Trophoblast cell (in vitro differentiated cells and primary cell): ENCODE data around the gene TOX2.

Source experiments
- DNase-seq, 2 donors: peaks; one replicate each; pipeline ENCODE4 v3.0.0-alpha.2; 2016
- H2AFZ ChIP-seq: 2 replicates; pipeline ENCODE4 v1.6.1; 2013; ENCODE audit warnings: low read length, moderate library complexity, mild to moderate bottlenecking; ENCODE audit not compliant: insufficient read depth, poor library complexity
- H2AK5ac ChIP-seq: 2 replicates; pipeline ENCODE4 v1.6.1; 2013; ENCODE audit warnings: mild to moderate bottlenecking, low read length
- H2BK120ac ChIP-seq: 2 replicates; pipeline ENCODE4 v1.6.1; 2013; ENCODE audit warnings: low read length, mild to moderate bottlenecking, moderate library complexity; ENCODE audit not compliant: insufficient read depth, poor library complexity
- H2BK12ac ChIP-seq: 2 replicates; pipeline ENCODE4 v1.6.1; 2013; ENCODE audit warnings: mild to moderate bottlenecking, low read length, moderate library complexity
- H2BK5ac ChIP-seq: 2 replicates; pipeline ENCODE4 v1.6.1; 2013; ENCODE audit warnings: low read length, low read depth, moderate library complexity, mild to moderate bottlenecking; ENCODE audit not compliant: poor library complexity
- H3K14ac ChIP-seq: 2 replicates; pipeline ENCODE4 v1.6.1; 2013; ENCODE audit warnings: mild to moderate bottlenecking, low read length
- H3K18ac ChIP-seq: 2 replicates; pipeline ENCODE4 v1.6.1; 2013; ENCODE audit warnings: mild to moderate bottlenecking, low read length
- H3K23ac ChIP-seq: 2 replicates; pipeline ENCODE4 v1.6.1; 2013; ENCODE audit warnings: low read length
- H3K27ac ChIP-seq: 2 replicates; pipeline ENCODE4 v1.5.1; 2013; ENCODE audit warnings: low read depth, mild to moderate bottlenecking, inconsistent platforms, low read length, moderate library complexity
- H3K27me3 ChIP-seq: 2 replicates; pipeline ENCODE4 v1.6.1; 2013; ENCODE audit warnings: inconsistent platforms, mild to moderate bottlenecking, low read length, moderate library complexity; ENCODE audit not compliant: insufficient read depth
- H3K36me3 ChIP-seq, 2 experiments: 1 replicate in 1 of 2; 2 replicates in 1 of 2; pipeline ENCODE4 v1.6.1; 2013; ENCODE audit warnings: low read length in 2 of 2, mild to moderate bottlenecking in 2 of 2, moderate library complexity in 1 of 2; ENCODE audit not compliant: insufficient read depth in 2 of 2, control insufficient read depth in 1 of 2
- H3K4ac ChIP-seq: 2 replicates; pipeline ENCODE4 v1.6.1; 2013; ENCODE audit warnings: low read depth, mild to moderate bottlenecking, low read length, moderate library complexity
- H3K4me1 ChIP-seq, 2 experiments: 1 replicate in 1 of 2; 2 replicates in 1 of 2; pipeline ENCODE4 v1.6.1; 2013; ENCODE audit warnings: low read length in 2 of 2, mild to moderate bottlenecking in 2 of 2, moderate library complexity in 1 of 2; ENCODE audit not compliant: insufficient read depth in 2 of 2, control insufficient read depth in 1 of 2
- H3K4me2 ChIP-seq: 2 replicates; pipeline ENCODE4 v1.6.1; 2013; ENCODE audit warnings: inconsistent platforms, mild to moderate bottlenecking, low read length, moderate library complexity
- H3K4me3 ChIP-seq: 2 replicates; pipeline ENCODE4 v1.5.1; 2013; ENCODE audit warnings: mild to moderate bottlenecking, low read depth, low read length, inconsistent platforms
- H3K79me1 ChIP-seq: one replicate; pipeline ENCODE4 v1.6.1; 2013; ENCODE audit warnings: low read length
- H3K79me2 ChIP-seq: 2 replicates; pipeline ENCODE4 v1.6.1; 2013; ENCODE audit warnings: low read length, mild to moderate bottlenecking; ENCODE audit not compliant: control insufficient read depth, insufficient read depth, poor library complexity
- H3K9ac ChIP-seq: 2 replicates; pipeline ENCODE4 v1.6.1; 2013; ENCODE audit warnings: mild to moderate bottlenecking, low read length
- H3K9me3 ChIP-seq: 2 replicates; pipeline ENCODE4 v1.6.1; 2013; ENCODE audit warnings: low read depth, mild to moderate bottlenecking, control low read depth, inconsistent platforms, low read length; ENCODE audit not compliant: insufficient read depth
- H4K12ac ChIP-seq: 2 replicates; pipeline ENCODE4 v1.6.1; 2013; ENCODE audit warnings: low read depth, mild to moderate bottlenecking, low read length, moderate library complexity
- H4K8ac ChIP-seq: 2 replicates; pipeline ENCODE4 v1.6.1; 2013; ENCODE audit warnings: low read depth, mild to moderate bottlenecking, low read length, moderate library complexity
- H4K91ac ChIP-seq: one replicate; pipeline ENCODE4 v1.6.1; 2013; ENCODE audit warnings: low read depth, mild to moderate bottlenecking, low read length, moderate library complexity
- WGBS: extraction: QIAGEN DNeasy Blood & Tissue Kit; methylation state at CpG from one replicate; pipeline ENCODE4 v1.1.7; 2013; ENCODE audit warnings: missing lambda C conversion rate; ENCODE audit not compliant: insufficient read length, insufficient coverage; ENCODE audit errors: extremely low coverage; 5-methylcytosine and 5-hydroxymethylcytosine counted together

TOX2 gene

GRCh38 chr20:44106615-44107014 lies 192.0 kb downstream of the TOX2 start:
- no peak for DNase-seq
- Histone ChIP-seq H3K23ac (no peak overlapping the region), H3K4me2 (no peak overlapping the region), H4K8ac (no peak overlapping the region), H3K79me2 (no peaks in the 10 kb centered on the region), H2BK120ac (no peak overlapping the region), H2AFZ (no peak overlapping the region), H4K91ac (no peak overlapping the region), H3K36me3 (peaks cover 2 to 13% of the 10 kb centered on the region in 2 experiments), H3K27me3 (no peaks in the 10 kb centered on the region), H3K9me3 (peaks cover 2% of the 10 kb centered on the region), H3K4me3 (no peak overlapping the region), H3K9ac (no peak overlapping the region), H3K27ac (no peak overlapping the region), H3K14ac (no peak overlapping the region), H3K4me1 (no peaks in the 10 kb centered on the region), H2AK5ac (no peak overlapping the region), H3K79me1 (no peaks in the 10 kb centered on the region), H2BK5ac (no peak overlapping the region), H3K18ac (no peak overlapping the region), H4K12ac (no peak overlapping the region), H2BK12ac (no peak overlapping the region), H3K4ac (no peak overlapping the region)
- no CpG with 5 or more reads among the region's 5 CpGs for WGBS

GRCh38 chr20:44109951-44110361 lies 195.3 kb downstream of the TOX2 start:
- H3K27me3 ChIP-seq = no peaks in the 10 kb centered on the region
- no peak overlapping the region for H4K12ac ChIP-seq
- no peak overlapping the region for H3K27ac ChIP-seq
- no peak overlapping the region for H4K8ac ChIP-seq
- H3K4me3 ChIP-seq = no peak overlapping the region
- H3K36me3 ChIP-seq = peaks cover 30 to 43% of the 10 kb centered on the region in 2 experiments
- no peak overlapping the region for H3K18ac ChIP-seq
- H3K9ac ChIP-seq = no peak overlapping the region
- H3K4ac ChIP-seq = no peak overlapping the region
- no peak overlapping the region for H2AFZ ChIP-seq
- H3K14ac ChIP-seq = no peak overlapping the region
- no peak overlapping the region for H2AK5ac ChIP-seq
- H2BK120ac ChIP-seq = no peak overlapping the region
- H3K9me3 ChIP-seq = peaks cover 2% of the 10 kb centered on the region
- H3K79me1 ChIP-seq = no peaks in the 10 kb centered on the region
- no peaks in the 10 kb centered on the region for H3K79me2 ChIP-seq
- DNase-seq = no peak
- no CpG with 5 or more reads among the region's 5 CpGs for WGBS
- H3K4me2 ChIP-seq = no peak overlapping the region
- H3K4me1 ChIP-seq = no peaks in the 10 kb centered on the region
- H2BK5ac ChIP-seq = no peak overlapping the region
- no peak overlapping the region for H2BK12ac ChIP-seq
- no peak overlapping the region for H4K91ac ChIP-seq
- no peak overlapping the region for H3K23ac ChIP-seq

- no peak overlapping the region for H3K4me3 ChIP-seq
- WGBS = no CpG with 5 or more reads among the region's 9 CpGs
- H3K36me3 ChIP-seq = peaks cover 40 to 53% of the 10 kb centered on the region in 2 experiments
- H3K18ac ChIP-seq = no peak overlapping the region
- no peak overlapping the region for H3K9ac ChIP-seq
- no peak overlapping the region for H3K14ac ChIP-seq
- H4K12ac ChIP-seq = no peak overlapping the region
- no peaks in the 10 kb centered on the region for H3K27me3 ChIP-seq
- no peak overlapping the region for H3K4ac ChIP-seq
- H3K79me2 ChIP-seq = no peaks in the 10 kb centered on the region
- no peak overlapping the region for H4K8ac ChIP-seq
- no peak overlapping the region for H3K4me2 ChIP-seq
- H3K4me1 ChIP-seq = no peaks in the 10 kb centered on the region
- no peak overlapping the region for H2AFZ ChIP-seq
- no peak overlapping the region for H3K23ac ChIP-seq
- H3K9me3 ChIP-seq = peaks cover 2% of the 10 kb centered on the region
- no peak overlapping the region for H2BK120ac ChIP-seq
- no peaks in the 10 kb centered on the region for H3K79me1 ChIP-seq
- no peak overlapping the region for H2BK12ac ChIP-seq
- no peak overlapping the region for H2BK5ac ChIP-seq
- H3K27ac ChIP-seq = no peak overlapping the region
- no peak for DNase-seq
- H2AK5ac ChIP-seq = no peak overlapping the region
- H4K91ac ChIP-seq = no peak overlapping the region
These were observed 196.3 kb downstream of the TOX2 start for GRCh38 chr20:44110816-44111568.

- Histone ChIP-seq H2BK12ac (no peak overlapping the region), H2AK5ac (no peak overlapping the region), H3K36me3 (peaks cover 42 to 57% of the 10 kb centered on the region in 2 experiments), H4K8ac (no peak overlapping the region), H3K79me2 (no peaks in the 10 kb centered on the region), H2BK120ac (no peak overlapping the region), H3K4me3 (no peak overlapping the region), H3K9me3 (peaks cover 2% of the 10 kb centered on the region), H3K9ac (no peak overlapping the region), H3K27ac (no peak overlapping the region), H4K12ac (no peak overlapping the region), H2AFZ (no peak overlapping the region), H3K79me1 (no peaks in the 10 kb centered on the region), H3K4me1 (no peaks in the 10 kb centered on the region), H3K27me3 (no peaks in the 10 kb centered on the region), H3K4ac (no peak overlapping the region), H3K14ac (no peak overlapping the region), H3K18ac (no peak overlapping the region), H2BK5ac (no peak overlapping the region), H4K91ac (no peak overlapping the region), H3K4me2 (no peak overlapping the region), H3K23ac (no peak overlapping the region)
- WGBS = no CpG with 5 or more reads among the region's 6 CpGs
- peak; percentile 33 to 60 for DNase-seq
These were observed 197.2 kb downstream of the TOX2 start for GRCh38 chr20:44111712-44112335.
